Prostate gland (tissue), 2 donors: Measurements from ENCODE around the gene ANXA9.

Source experiments
- POLR2A ChIP-seq: fragments of 450-650 bp; IDR thresholded peaks from one replicate; pipeline ENCODE4 v1.6.1; 2016; ENCODE audit warnings: antibody characterized with exemption, mild to moderate bottlenecking
- TF ChIP-seq, protein P1 (sequence below), 4 experiments: fragments of 200-600 bp in 2 of 4; fragments of 450-650 bp in 2 of 4; sonication (generic) in 2 of 4; IDR thresholded peaks; 1 replicate in 3 of 4; 2 replicates in 1 of 4; pipeline ENCODE4 v1.5.1; 2016 to 2019; ENCODE audit warnings: antibody characterized with exemption in 4 of 4, mild to moderate bottlenecking in 2 of 4, moderate library complexity in 2 of 4

DNA sequence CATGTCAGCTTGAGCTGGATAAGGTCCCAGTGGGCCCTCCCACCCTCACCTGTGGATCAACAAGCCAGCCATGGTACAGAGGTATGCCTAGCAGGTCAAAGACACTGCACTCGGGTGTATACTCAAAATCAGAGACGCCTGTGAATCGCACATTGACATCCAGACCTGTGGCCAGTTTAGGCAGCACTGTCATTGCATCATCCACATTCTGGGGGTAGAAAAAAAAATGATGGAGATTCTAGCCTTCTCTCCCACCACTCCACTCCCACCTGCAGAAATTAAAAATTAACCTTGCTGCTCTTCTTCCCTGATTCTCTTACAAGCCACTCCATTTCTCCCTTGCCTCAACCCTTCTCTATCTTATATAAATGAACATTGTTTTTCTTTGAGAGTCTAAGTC lies 18.3 kb downstream of the ANXA9 start:
- TF ChIP-seq, protein P1, sequence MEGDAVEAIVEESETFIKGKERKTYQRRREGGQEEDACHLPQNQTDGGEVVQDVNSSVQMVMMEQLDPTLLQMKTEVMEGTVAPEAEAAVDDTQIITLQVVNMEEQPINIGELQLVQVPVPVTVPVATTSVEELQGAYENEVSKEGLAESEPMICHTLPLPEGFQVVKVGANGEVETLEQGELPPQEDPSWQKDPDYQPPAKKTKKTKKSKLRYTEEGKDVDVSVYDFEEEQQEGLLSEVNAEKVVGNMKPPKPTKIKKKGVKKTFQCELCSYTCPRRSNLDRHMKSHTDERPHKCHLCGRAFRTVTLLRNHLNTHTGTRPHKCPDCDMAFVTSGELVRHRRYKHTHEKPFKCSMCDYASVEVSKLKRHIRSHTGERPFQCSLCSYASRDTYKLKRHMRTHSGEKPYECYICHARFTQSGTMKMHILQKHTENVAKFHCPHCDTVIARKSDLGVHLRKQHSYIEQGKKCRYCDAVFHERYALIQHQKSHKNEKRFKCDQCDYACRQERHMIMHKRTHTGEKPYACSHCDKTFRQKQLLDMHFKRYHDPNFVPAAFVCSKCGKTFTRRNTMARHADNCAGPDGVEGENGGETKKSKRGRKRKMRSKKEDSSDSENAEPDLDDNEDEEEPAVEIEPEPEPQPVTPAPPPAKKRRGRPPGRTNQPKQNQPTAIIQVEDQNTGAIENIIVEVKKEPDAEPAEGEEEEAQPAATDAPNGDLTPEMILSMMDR (IDR thresholded peaks at IDR 0.05), result no peak
- TF ChIP-seq POLR2A, result no peak
